HG02763 (cell line): ENCODE measurements around the gene RAB5A.
"Not testable (repeated sequence)": the region's sequence is repeated elsewhere in the genome, so short reads cannot be mapped to it uniquely, and the experiment has no call there.

Source experiments
- ATAC-seq: cut with Tn5 transposase; IDR thresholded peaks from one replicate; pipeline ENCODE4 v1.9.1; 2021; ENCODE audit warnings: mild to moderate bottlenecking, moderate library complexity; ENCODE audit not compliant: unreplicated experiment

Gene RAB5A, protein sequence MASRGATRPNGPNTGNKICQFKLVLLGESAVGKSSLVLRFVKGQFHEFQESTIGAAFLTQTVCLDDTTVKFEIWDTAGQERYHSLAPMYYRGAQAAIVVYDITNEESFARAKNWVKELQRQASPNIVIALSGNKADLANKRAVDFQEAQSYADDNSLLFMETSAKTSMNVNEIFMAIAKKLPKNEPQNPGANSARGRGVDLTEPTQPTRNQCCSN

DNA sequence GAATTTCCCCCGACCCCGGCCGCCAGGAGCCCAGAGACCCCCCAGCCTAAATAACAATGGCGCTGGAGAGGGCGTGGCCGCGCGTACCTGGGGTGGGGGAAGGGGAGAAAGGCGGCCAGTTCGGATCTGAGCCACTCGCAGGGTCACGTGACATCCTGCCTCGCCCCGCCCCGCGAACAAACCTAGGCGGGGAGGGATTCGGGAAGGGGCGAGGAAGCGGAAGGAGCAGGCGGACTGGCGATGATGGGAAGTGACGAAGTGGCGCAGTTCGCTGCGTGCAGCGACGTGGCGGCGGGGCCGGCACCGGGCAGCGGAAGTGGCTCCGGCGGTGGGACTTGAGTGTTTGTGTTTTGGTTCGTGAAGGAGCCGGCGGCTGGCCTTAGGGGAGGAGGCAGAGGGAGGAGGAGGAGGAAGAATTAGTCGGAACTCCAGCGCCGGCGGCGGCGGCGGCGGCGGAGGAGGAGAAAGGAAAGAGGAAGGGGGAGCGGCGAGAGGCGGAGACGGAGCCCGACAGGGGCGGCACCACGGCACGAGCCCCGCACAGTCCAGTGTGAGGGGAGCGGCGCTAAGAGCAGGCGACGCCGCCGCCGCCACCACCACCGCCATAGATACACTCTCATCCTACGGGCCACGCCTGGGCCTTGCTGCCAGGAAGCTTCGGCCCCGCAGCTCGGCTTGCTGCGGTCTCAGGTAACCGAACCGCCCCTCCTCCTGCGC, at the start of gene RAB5A:
Gene RAB5A (plus strand): TSS at position 266 of the 717 bp plus-strand sequence. CDS start 3,802 bp downstream, outside the sequence.
- ATAC-seq, result peak; percentile 95

DNA sequence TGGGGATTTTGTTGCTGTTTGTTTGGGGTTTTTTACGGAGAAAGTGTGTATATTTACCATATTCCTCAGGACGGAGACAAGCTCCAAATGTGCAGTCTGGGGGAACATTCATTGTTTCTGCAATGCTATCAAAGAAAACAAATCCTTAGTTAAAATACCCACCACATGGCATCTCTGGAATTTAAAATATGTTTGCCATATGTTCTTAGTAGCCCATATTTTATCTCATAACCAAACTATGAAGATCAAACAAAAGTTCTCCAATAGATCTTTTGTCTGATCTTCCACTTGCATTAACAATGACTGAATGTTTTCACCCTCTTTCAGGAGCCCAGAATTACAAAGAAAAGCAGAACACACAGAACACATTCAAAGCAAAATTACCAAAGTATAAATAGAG, 48.2 kb upstream of the RAB5A start:
- no peak for ATAC-seq

DNA sequence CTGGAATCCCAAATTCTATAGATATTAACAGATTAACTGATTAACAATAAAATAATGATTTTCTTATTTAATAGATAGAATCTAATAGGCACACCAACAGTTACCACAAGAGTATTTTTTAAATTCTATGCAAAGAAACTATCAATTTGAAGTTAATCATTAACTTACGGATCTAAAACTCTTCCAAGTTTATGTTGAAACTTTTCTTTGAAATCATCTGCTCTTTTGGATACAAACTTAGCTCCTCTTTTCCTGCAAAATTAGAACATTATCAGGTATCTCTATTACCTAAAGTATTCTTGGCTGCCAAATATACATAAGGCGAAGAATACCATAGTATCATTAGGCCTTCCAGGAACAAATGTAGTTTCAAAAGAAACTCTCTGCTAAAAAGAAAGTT, 47.6 kb upstream of the RAB5A start:
- ATAC-seq, result no peak

DNA sequence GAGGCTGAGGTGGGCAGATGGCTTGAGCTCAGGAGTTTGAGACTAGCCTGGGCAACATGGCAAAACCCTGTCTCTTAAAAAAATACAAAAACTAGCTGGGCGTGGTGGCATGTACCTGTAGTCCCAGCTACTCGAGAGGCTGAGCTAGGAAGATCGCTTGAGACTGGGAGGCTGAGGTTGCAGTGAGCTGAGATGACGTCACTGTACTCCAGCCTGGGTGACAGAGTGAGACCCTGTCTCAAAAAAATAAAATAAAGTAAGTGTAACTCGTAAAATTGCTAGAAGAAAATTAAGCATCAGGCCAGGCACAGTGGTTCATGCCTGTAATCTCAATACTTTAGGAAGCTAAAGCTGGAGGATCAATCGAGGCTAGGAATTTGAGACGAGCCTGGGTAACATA, 47.1 kb upstream of the RAB5A start:
- ATAC-seq, result not testable (repeated sequence)

DNA sequence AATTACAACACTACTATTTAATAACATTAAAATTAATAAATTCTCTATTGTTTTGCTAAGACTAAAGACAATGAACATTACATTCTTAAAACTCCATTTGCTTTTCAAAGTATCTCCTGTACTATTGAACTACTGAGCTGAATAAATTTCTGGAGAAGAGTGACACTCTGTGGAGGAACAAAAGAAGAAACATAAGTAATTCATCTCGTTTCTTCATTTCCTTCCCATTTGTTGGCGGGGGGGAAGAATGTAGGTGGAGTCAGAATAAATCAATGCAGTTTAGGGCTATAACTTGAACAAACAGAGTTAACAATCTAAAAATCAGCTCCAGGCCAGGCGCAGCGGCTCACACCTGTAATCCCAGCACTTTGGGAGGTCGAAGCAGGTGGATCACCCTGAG, 45.6 kb upstream of the RAB5A start:
- no peak for ATAC-seq

DNA sequence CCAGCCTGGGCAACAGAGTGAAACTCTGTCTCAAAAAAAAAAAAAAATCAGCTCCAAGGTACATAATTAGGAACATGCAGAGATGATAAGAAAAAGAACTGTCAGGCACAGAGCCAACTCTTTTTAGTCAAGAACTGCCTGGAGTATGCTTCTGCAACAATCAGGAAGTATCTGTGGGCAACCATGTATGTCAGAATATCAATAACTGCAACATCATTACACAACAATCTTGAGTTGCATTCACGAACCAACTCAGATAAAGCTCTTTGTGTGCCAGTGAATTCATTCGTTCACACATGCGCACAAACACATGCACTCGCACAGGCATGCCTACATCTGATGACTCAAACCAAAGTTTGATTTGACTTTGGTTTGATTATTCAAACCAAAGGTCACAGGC, 45.0 kb upstream of the RAB5A start:
- ATAC-seq, result no peak

DNA sequence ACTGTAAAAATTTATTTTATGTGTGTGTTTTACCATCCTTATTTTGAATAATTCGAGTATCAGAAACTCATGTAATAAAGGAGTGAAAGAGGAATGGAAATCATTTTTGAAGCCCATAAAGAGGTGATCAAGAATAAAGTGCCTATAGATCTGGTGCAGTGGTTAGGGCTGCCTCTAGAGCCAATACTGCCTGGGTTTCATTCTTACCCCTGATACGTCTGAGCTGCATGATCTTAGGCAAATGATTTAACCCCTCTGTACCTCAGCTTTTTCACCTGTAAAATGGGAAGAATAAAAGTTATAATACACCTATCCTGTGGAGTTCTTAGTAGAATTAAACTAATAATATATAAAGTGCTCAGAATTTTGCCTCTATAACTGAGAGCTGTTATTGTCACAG, 43.2 kb upstream of the RAB5A start:
- no peak for ATAC-seq

DNA sequence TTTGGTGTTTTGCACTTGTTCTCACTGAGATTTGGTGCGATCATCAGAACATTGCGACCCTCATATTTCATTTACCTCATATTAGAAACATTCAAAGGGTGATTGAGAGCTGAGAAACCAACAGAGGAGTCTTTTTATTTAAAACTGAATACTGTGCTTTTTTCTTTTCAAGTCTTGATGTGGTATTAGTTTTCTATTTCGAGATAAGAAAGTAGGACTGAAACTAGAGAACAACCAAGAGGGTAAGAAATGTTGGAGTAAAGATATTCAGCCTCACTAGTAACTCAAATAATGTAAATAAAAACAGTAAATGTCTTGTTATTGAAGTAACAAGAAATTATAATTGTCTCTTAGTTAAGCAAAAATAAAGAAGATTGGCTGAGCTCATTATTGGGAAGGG, 39.4 kb upstream of the RAB5A start:
- ATAC-seq, result no peak

DNA sequence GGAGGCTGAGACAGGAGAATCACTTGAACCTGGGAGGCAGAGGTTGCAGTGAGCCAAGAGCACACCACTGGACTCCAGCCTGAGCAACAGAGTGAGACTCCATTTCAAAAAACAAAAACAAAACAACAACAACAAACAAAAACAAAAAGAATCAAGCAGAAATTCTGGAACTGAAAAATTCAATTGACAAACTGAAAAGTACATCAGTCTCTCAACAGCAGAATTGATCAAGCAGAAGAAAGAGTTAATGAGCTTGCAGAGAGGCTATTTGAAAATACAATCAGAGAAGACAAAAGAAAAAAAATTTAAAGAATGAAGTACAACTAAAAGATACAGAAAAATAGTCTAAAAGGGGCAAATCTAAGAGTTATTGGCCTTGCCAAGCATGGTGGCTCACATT, 35.4 kb upstream of the RAB5A start:
- ATAC-seq, result no peak

DNA sequence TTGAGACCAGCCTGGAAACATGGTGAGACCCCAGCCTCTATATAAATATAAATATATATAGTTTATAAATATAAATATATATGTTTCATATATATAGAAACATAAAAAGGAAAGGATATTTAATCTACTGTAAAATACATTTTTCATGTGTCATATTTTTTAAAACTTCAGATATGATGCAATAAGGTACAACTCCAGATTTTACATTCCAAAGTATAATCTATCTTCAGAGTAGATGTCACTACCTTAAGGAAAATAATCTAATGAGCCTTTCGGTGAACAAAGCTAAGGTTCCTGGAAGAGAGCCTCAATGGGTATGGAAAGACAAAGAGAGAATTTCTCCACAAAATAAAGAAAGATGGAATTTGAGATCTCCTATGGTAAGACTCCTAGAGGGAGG, 29.7 kb upstream of the RAB5A start:
- ATAC-seq, result no peak

DNA sequence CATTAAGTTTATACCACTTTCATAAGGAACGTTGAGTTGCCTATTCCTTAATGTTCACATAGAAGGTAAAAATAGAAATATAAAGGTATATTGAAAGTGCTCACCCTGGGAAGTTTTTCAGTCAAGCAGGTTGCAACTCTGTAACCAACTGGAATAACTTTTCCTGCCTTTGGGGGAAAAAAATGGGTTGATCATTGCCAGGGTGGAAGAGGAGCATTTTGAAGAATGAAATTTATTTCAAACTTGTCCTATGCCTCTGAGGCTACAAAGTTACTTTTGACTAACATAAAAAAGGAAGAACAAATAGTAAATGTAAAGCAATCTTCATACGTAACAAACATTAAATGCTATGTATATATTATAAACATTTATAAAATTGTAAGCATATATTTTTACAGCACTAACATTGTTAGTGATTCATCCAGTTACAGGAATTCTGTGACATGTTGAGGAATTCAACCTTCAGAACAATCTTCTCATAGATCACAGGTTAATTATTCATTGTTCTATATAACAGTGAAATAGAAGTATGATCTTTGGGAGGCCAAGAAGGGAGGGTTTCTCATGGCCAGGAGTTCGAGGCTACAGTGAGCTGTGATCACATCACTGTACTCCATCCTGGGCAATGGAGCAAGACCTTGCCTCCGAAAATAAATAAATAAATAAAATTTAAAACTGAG, 26.4 kb upstream of the RAB5A start:
- no peak for ATAC-seq

DNA sequence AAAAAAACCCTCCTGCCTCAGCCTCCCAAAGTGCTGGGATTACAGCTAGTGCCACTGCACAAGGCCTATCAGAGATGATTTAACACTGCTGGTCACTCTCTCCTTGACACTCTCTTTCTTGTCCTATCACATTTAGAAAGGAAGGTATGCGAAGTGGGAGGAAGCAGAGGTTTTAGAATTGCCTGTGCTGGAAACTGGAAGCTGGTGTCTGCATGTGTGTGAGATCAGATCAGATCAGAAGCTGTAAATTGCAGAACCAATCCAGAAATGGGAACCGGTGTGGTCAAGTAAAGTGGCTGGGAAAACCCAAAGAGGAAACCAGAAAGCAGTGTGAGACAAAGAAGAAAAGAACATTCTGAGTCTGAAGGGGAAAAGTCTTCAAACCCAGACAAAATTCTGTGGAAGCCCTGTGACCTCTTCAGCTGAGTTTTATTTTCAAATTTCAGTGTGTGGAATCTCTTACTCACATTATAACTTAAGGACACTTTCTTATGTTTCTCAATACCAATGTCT, 15.7 kb upstream of the RAB5A start:
- peak; percentile 84 for ATAC-seq

DNA sequence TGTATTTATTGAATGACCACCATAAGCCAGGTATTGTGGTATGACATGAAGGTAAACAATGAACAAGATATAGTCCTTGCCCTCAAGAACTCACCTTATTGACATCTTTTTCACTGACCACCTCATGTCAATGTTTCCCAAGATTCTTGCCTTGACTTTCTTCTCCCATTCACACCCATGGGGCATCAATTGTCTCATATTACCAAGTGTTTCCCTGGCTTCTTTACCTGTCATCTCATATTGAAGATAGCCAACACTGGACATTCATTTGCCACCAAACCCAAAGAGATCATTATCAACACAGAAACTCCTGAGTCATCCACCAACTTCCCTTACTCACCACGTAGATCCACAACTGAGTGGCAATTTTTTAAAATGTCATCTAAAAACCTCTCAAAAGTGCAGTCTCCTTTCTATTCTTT, 15.1 kb upstream of the RAB5A start:
- peak; percentile 39 for ATAC-seq

DNA sequence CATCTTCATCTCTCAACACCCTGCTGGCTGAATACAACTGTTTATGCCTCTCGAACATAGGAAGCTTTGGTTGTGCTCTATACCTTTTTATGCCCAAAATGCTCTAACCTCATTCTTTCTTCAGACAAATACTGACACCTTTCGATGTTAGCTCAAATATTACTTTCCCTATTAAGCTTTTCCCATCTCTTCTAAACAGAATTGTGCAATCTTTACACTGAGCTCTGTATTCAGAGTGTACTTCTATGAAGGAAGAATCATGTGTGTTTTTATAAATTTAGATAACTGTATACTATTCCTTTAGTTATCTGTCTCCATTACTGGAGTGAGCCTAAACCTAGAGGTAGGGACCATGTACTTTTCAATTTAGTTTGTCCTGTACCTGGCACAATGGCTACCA, 14.5 kb upstream of the RAB5A start:
- no peak for ATAC-seq

DNA sequence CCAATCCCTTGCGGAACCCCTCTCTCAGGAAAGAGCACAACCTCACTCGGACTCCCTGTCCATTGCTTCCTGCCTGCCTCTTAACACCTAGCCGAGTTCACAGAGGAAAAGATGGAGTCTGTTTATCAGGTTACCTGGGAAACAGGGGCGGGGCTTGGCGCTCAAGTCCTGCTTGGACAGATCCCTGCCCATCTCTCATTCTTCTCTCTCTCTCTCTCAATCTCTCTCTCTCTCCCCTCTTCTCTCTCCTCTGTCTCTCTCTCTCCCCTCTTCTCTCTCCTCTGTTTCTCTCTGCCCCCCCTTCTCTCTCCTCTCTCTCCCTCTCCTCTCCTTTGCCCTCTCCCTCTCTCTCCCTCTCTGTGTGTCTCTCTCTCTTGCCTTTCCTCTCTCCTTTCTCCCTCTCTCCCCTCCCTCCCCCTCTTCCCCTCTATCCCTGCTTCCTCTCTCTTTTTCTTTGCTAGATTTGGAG, 12.8 kb upstream of the RAB5A start, which contains the start of gene EFHB:
Gene EFHB (minus strand): TSS at position 120 of the 469 bp plus-strand sequence. CDS start 199 bp downstream, outside the sequence.
- no peak for ATAC-seq

DNA sequence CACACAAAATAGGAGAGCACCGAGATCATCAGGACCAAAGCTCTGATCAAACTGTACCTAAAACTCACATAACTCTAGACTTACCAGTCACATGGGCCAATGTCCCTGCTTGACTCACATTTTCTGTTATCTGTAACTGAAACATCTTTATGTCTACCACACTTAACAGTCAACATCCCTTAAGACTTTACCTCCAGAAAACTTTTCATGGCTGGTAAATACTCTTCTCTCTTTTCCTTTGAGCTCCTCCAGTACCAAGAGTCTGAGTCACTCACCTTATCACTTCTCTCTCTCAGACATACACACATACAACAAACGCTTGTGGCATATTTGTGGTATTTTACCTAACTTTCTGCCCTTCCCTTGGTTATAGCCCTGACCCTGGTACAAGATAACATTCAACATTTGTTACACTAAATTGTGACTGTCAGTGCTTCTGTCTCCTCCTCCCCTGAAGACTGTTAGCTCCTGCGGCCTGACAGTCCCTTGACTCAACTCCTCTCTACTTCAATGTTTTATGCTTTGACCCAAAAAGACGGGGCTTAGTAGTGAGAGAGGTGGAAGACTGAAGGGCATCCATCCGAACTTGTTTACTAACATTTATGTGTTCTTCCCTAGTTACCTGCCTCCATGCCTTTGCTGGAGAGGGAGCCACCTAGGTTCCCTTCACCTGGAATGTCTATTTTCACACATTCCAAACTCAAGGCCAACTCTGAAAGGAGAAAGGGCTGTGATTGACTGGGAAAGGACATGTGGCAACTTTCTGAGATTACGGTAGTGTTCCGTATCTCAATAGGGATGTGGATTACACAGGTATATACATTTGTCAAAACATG, 9.2 kb upstream of the RAB5A start:
- ATAC-seq, result no peak

DNA sequence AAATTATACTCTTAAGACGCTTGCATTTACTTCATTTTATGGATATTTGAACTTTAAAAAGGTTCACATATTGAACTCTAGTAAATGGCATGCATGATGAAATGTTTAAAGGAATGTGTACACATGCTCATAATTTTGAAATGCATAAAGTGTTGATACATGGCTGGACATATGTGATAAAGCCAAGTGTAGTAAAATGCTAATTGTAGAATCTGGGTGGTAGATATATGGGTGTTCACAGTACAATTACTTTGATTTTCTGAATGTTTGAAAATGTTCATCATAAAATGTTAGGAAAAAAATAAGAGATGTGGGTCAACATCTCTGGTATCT, 8.6 kb upstream of the RAB5A start:
- no peak for ATAC-seq

DNA sequence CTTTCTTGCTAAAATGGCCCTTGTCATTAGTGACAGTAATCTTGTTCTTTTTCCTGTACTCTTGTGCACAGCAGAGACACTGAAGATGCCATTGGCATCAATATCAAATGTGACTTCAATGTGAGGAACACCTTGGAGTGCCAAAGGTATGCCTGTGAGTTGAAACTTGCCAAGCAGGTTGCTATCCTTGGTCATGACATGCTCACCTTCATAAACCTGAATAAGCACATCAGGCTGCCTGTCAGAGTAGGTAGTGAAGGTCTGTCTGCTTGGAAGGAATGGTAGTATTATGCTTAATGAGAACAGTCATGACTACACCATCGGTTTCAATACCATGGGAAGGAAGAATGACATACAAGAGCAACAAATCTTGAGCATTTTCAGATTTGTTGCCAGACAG, 6.3 kb upstream of the RAB5A start:
- no peak for ATAC-seq

DNA sequence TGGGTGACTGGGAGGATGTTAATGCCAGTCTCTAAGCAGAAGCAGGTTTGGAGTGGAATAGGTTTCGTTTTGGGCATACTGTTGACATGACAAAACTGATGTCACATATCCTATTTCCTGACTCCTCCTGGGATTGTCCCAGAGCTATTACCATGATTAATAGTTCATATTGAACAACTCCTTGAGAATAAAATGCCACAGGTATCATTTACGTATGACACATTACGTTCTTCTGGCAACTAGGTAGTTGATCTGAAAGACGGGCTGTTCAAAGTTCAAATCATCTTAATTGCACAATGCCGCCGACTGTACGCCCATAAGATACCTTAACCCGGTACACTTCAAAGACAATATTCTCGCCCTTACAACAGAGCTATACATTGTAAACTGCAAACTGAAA, 1.4 kb upstream of the RAB5A start:
- no peak for ATAC-seq

DNA sequence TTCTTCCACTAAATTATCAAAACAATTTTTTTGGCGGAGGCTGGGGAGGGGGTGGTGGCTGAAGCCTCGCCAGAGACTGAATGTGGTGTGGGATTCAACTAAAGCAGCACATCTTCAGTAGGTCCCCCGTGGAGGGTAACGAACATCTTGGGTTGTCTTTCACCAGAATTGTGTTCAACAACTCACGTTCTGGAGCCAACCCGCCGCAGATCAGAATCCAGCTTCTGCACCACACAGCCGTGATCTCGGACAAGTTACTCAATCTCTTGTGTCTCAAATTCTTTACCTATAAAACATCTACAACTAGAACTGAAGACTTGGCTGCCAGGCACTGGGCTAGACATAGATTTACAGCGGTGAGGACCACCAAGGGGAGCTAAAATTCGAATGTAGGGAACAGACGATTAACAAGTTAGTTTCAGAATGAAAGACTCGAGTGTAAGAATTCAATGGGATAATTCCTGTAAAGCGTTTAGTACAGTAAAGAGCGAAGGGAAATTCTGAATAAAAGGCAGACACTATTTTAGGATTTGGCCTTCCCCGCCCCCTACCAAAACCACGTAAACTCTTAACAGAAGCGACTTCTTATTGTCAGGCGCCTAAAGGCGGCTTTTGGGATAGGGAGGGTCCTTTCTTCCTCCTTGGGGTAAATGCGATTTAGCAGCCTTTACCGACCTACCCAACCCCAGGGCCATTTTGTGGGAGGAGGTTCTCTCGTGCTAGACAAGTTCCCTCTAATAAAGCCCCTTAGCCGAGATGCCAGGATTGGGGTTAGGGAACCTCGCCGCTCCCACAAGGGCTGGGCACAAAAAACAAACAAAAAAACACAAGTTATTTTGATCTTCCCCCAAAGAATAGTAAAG, 697 bp upstream of the RAB5A start:
- peak; percentile 6 for ATAC-seq
